ENCODE measurements around the gene MTMR8.

Gene MTMR8

GRCh38 chrX:64291123-64291522 is 104.1 kb downstream of the MTMR8 start:
- DNase-seq: no peak

- DNase-seq: no peak
Measured at GRCh38 chrX:64265265-64265664, 130.0 kb downstream of the MTMR8 start.

DNA sequence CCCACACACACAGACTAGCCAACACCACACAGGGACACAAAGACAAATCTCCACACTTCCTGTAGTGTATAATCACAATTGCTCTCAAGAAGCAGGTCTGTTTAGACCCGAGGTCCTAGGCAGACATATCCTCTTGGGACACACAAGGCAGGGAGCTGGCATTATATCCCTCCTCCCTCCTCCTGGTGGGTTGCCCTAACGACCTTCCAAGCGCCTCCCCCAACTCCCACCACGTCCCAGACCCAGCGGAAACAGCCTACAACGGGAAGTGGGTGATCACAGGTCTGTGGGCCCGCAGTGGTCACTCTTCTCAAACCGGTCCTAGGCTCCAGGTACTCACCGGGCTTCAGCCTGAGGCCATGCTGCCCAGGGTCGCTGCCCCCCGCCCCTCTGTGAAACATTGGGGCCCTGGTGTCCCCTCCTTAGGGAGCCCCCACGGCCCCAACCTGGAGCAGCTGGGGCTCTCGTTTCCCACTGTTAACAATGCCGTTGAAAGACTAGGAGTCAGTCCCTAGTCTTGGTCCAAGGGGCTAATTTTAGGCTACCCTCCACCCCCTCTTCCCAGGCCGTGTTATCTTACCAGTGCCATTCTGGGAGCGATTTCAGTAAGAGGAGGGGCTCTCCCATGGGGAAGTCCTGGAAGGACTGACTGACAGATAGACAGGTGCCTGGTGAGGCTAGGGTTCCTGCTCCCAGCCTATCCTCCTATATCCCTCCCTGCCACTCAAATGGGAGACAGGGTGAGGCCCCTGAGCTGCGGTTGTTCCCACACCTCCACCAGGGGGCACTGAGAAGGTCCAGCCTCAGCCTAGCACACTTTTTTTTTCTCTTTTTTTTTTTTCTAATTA is 164.9 kb downstream of the MTMR8 start, which contains the start of gene ASB12:
ASB12 (minus strand) TSS at position 485 of the 848 bp plus-strand sequence. CDS start 4,957 bp downstream, outside the sequence.
- DNase-seq: no peak

DNA sequence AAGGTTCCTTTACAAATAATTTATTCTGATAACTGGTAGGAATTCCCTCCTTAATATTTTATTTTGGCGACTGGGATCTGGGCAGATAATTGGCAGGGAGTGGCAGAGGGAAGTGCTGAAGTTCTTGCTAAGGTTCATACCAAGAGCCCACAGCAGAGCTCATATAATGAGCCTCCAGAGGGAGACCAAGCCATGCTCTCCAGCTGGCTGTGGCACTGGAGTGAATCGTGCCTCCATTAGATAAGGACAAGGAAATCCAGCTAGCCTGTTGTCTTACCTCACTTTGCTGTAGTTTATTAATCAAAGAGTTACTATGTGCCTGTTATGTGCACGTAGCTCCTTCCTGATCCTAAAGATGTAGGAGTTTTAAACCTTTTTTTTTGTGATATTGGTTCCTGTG is 166.1 kb downstream of the MTMR8 start:
- no peak for DNase-seq
